ENCODE measurements around the gene GPRIN2.

GRCh38 chr10:46555713-46556514 is 544 bp downstream of the GPRIN2 start:
- TF ChIP-seq YY1 (IDR thresholded peaks at IDR 0.05; ENCODE audit: insufficient read depth, insufficient read length) (no peak), SUZ12 (IDR thresholded peaks at IDR 0.05; ENCODE audit: extremely low read depth, insufficient read depth, insufficient read length) (no peak), ZNF274 (IDR thresholded peaks at IDR 0.05; ENCODE audit: low read depth, low read length) (no peak)

Data from NT2/D1 (cell line).